H9 (cell line): ENCODE data around the gene ZFPM1. TPM values are rescaled to one million over a fixed set of nuclear protein-coding genes. Genes with fewer than 3 reads are reported as not detected.
A peak's percentile ranks its signal among the peaks of the same experiment; 100 is the strongest.

ENCODE experiments used
- DNase-seq: peaks from one replicate; pipeline ENCODE4 v3.0.0-alpha.2; 2017
- H2AFZ ChIP-seq: one replicate; pipeline ENCODE4 v1.6.1; 2013; ENCODE audit warnings: mild to moderate bottlenecking, low read length, control low read depth, moderate library complexity
- H2AK5ac ChIP-seq: 2 replicates; pipeline ENCODE4 v1.6.1; 2013; ENCODE audit warnings: low read length, control low read depth, mixed read lengths; ENCODE audit not compliant: insufficient read length
- H2BK120ac ChIP-seq: one replicate; pipeline ENCODE4 v1.6.1; 2013; ENCODE audit warnings: low read depth, mild to moderate bottlenecking, low read length, control low read depth, inconsistent platforms; ENCODE audit not compliant: poor library complexity, severe bottlenecking
- H2BK12ac ChIP-seq: 2 replicates; pipeline ENCODE4 v1.6.1; 2013; ENCODE audit warnings: low read length, control low read depth, mixed read lengths, low read depth; ENCODE audit not compliant: insufficient read length
- H2BK15ac ChIP-seq: 2 replicates; pipeline ENCODE4 v1.6.1; 2013; ENCODE audit warnings: low read depth, low read length, control low read depth
- H2BK20ac ChIP-seq: one replicate; pipeline ENCODE4 v1.6.1; 2013; ENCODE audit warnings: low read depth, mild to moderate bottlenecking, low read length, control low read depth, inconsistent platforms; ENCODE audit not compliant: poor library complexity, severe bottlenecking
- H2BK5ac ChIP-seq: 2 replicates; pipeline ENCODE4 v1.6.1; 2013; ENCODE audit warnings: low read length, control low read depth, mixed read lengths; ENCODE audit not compliant: insufficient read length
- H3K14ac ChIP-seq: 2 replicates; pipeline ENCODE4 v1.6.1; 2013; ENCODE audit warnings: low read length, control low read depth; ENCODE audit not compliant: insufficient read depth
- H3K18ac ChIP-seq: 2 replicates; pipeline ENCODE4 v1.6.1; 2013; ENCODE audit warnings: low read depth, mild to moderate bottlenecking, mixed read lengths, low read length, control low read depth; ENCODE audit not compliant: insufficient read length
- H3K23ac ChIP-seq: 2 replicates; pipeline ENCODE4 v1.6.1; 2013; ENCODE audit warnings: low read length, control low read depth, mixed read lengths, low read depth; ENCODE audit not compliant: insufficient read length
- H3K23me2 ChIP-seq: 2 replicates; pipeline ENCODE4 v1.6.1; 2013; ENCODE audit warnings: low read depth, mild to moderate bottlenecking, mixed read lengths, low read length, control low read depth; ENCODE audit not compliant: insufficient read length, poor library complexity, severe bottlenecking
- H3K27ac ChIP-seq: 2 replicates; pipeline ENCODE4 v1.5.1; 2013; ENCODE audit warnings: low read length, control low read depth, mixed read lengths, low read depth; ENCODE audit not compliant: insufficient read length
- H3K27me3 ChIP-seq: 2 replicates; pipeline ENCODE4 v1.6.1; 2013; ENCODE audit warnings: low read length, control low read depth, inconsistent platforms; ENCODE audit not compliant: insufficient read depth
- H3K4ac ChIP-seq: 2 replicates; pipeline ENCODE4 v1.6.1; 2013; ENCODE audit warnings: low read depth, mild to moderate bottlenecking, control low read depth, inconsistent platforms, low read length, moderate library complexity
- H3K4me1 ChIP-seq: 2 replicates; pipeline ENCODE4 v1.6.1; 2013; ENCODE audit warnings: low read length, control low read depth, inconsistent platforms; ENCODE audit not compliant: insufficient read depth
- H3K4me2 ChIP-seq: 2 replicates; pipeline ENCODE4 v1.6.1; 2013; ENCODE audit warnings: low read length, control low read depth, mixed read lengths; ENCODE audit not compliant: insufficient read length, insufficient read depth
- H3K56ac ChIP-seq: 2 replicates; pipeline ENCODE4 v1.6.1; 2013; ENCODE audit warnings: low read depth, mild to moderate bottlenecking, mixed read lengths, low read length, control low read depth; ENCODE audit not compliant: insufficient read length
- H3K79me1 ChIP-seq: 2 replicates; pipeline ENCODE4 v1.6.1; 2013; ENCODE audit warnings: low read depth, mild to moderate bottlenecking, moderate library complexity, low read length, control low read depth, inconsistent platforms; ENCODE audit not compliant: insufficient read depth, poor library complexity, severe bottlenecking
- H3K79me2 ChIP-seq: 2 replicates; pipeline ENCODE4 v1.6.1; 2013; ENCODE audit warnings: low read length, control low read depth, inconsistent platforms; ENCODE audit not compliant: insufficient read depth
- H3K9ac ChIP-seq: 2 replicates; pipeline ENCODE4 v1.6.1; 2013; ENCODE audit warnings: low read length, control low read depth, mixed read lengths; ENCODE audit not compliant: insufficient read length; ENCODE audit errors: extremely low read depth
- H3K9me3 ChIP-seq: one replicate; pipeline ENCODE4 v1.6.1; 2013; ENCODE audit warnings: low read depth, low read length, inconsistent platforms; ENCODE audit not compliant: control insufficient read depth
- H3T11ph ChIP-seq: one replicate; pipeline ENCODE4 v1.6.1; 2013; ENCODE audit warnings: mild to moderate bottlenecking, low read length, control low read depth, inconsistent platforms
- H4K20me1 ChIP-seq: one replicate; pipeline ENCODE4 v1.6.1; 2013; ENCODE audit not compliant: control insufficient read depth, insufficient read length, insufficient read depth
- H4K5ac ChIP-seq: 2 replicates; pipeline ENCODE4 v1.6.1; 2013; ENCODE audit warnings: low read depth, mild to moderate bottlenecking, mixed read lengths, low read length, control low read depth; ENCODE audit not compliant: insufficient read length
- H4K8ac ChIP-seq: replicated peaks from 2 replicates; pipeline ENCODE4 v1.6.1; 2013; ENCODE audit warnings: low read length, control low read depth, mixed read lengths, low read depth; ENCODE audit not compliant: insufficient read length
- H4K91ac ChIP-seq: 2 replicates; pipeline ENCODE4 v1.6.1; 2013; ENCODE audit warnings: low read depth, mild to moderate bottlenecking, moderate library complexity, mixed read lengths, low read length, control low read depth; ENCODE audit not compliant: insufficient read length
- H3K27ac Mint-ChIP-seq, 3 experiments: 2 replicates in 2 of 3; 3 replicates in 1 of 3; pipeline ENCODE4 v1.8.0; 2020 to 2021; ENCODE audit warnings: mixed read lengths in 3 of 3, mild to moderate bottlenecking in 1 of 3, moderate library complexity in 1 of 3
- H3K27me3 Mint-ChIP-seq: 2 replicates; pipeline ENCODE4 v1.8.0; 2021; ENCODE audit warnings: low read depth, mild to moderate bottlenecking, moderate library complexity, mixed read lengths
- H3K36me3 Mint-ChIP-seq, 3 experiments: 2 replicates in 2 of 3; 3 replicates in 1 of 3; pipeline ENCODE4 v1.8.0; 2020 to 2021; ENCODE audit warnings: low read depth in 3 of 3, mixed read lengths in 3 of 3; ENCODE audit not compliant: insufficient read depth in 1 of 3
- H3K4me1 Mint-ChIP-seq, 2 experiments: 2 replicates each; pipeline ENCODE4 v1.8.0; 2020; ENCODE audit warnings: mixed read lengths in 2 of 2
- H3K4me3 Mint-ChIP-seq, 2 experiments: 2 replicates in 1 of 2; 3 replicates in 1 of 2; pipeline ENCODE4 v1.8.0; 2020 to 2021; ENCODE audit warnings: mild to moderate bottlenecking in 2 of 2, mixed read lengths in 2 of 2, moderate library complexity in 1 of 2
- H3K9me3 Mint-ChIP-seq, 2 experiments: 2 replicates in 1 of 2; 3 replicates in 1 of 2; pipeline ENCODE4 v1.8.0; 2020; ENCODE audit warnings: mild to moderate bottlenecking in 2 of 2, mixed read lengths in 2 of 2, moderate library complexity in 1 of 2
- CTCF ChIP-seq: fragments of 200-600 bp; sonication (generic); conservative IDR thresholded peaks from 3 replicates; pipeline ENCODE4 v1.8.0; 2021; ENCODE audit warnings: antibody characterized with exemption, mild to moderate bottlenecking
- WGBS: extraction: QIAGEN DNeasy Blood & Tissue Kit; methylation state at CpG from one replicate; pipeline ENCODE4 v1.1.7; 2013; ENCODE audit warnings: missing lambda C conversion rate, low lambda C conversion rate, mixed read lengths; ENCODE audit not compliant: insufficient read length; ENCODE audit errors: extremely low coverage; 5-methylcytosine and 5-hydroxymethylcytosine counted together
- total RNA-seq: library from RNA; stranded (reverse); gene quantifications from 2 replicates; pipeline ENCODE4 v1.2.1, GENCODE V29; 2021

ZFPM1 gene
- total RNA-seq, 1 experiment from 2014 or later, result 3.6 TPM

GRCh38 chr16:88407042-88407420 lies 46.0 kb upstream of the ZFPM1 start:
- H3K27me3 Mint-ChIP-seq, result no peaks in the 10 kb centered on the region; the same call in 1 of the 2 replicates
- 0 out of 7 replicates have a peak overlapping the region, but pooled peaks of 1 of the 3 experiments have one; percentile 53 for H3K27ac Mint-ChIP-seq
- H3K9ac ChIP-seq, result no peak overlapping the region
- H3T11ph ChIP-seq, result no peak overlapping the region
- no peak for TF ChIP-seq CTCF
- H4K91ac ChIP-seq, result no peak overlapping the region
- H3K23me2 ChIP-seq, result no peaks in the 10 kb centered on the region
- H3K36me3 Mint-ChIP-seq, result no peaks in the 10 kb centered on the region; a peak in 1 of 7 replicates
- H3K79me2 ChIP-seq, result no peaks in the 10 kb centered on the region
- H3K27me3 ChIP-seq, result no peaks in the 10 kb centered on the region
- no peak overlapping the region for H4K5ac ChIP-seq
- H4K8ac ChIP-seq, result no peak overlapping the region
- H2AK5ac ChIP-seq, result no peak overlapping the region
- no peak overlapping the region for H3K4me3 Mint-ChIP-seq
- no peaks in the 10 kb centered on the region for H4K20me1 ChIP-seq
- H2AFZ ChIP-seq, result no peak overlapping the region
- no peak overlapping the region for H2BK15ac ChIP-seq
- no peak overlapping the region for H3K4ac ChIP-seq
- no peak overlapping the region for H2BK120ac ChIP-seq
- no peaks in the 10 kb centered on the region for H3K9me3 Mint-ChIP-seq
- no peak overlapping the region for H3K56ac ChIP-seq
- no peak for DNase-seq
- no peak overlapping the region for H3K23ac ChIP-seq
- H3K18ac ChIP-seq, result no peak overlapping the region
- peaks cover 0 to 7% of the 10 kb centered on the region in 2 experiments; a peak in 2 of 4 replicates for H3K4me1 Mint-ChIP-seq
- no peak overlapping the region for H3K14ac ChIP-seq
- no peak overlapping the region for H2BK12ac ChIP-seq
- no peak overlapping the region for H2BK5ac ChIP-seq
- no peaks in the 10 kb centered on the region for H3K79me1 ChIP-seq
- no peaks in the 10 kb centered on the region for H3K9me3 ChIP-seq
- H2BK20ac ChIP-seq, result no peak overlapping the region
- no peak overlapping the region for H3K4me2 ChIP-seq
- no peak overlapping the region for H3K27ac ChIP-seq
- H3K4me1 ChIP-seq, result no peaks in the 10 kb centered on the region
- no CpG with 5 or more reads among the region's 20 CpGs for WGBS
